ENCODE results near the gene LSM4. TPM values are rescaled to one million over a fixed set of nuclear protein-coding genes. Genes with fewer than 3 reads are reported as not detected.

The LSM4 gene
- total RNA-seq, 1 donor from 2014 or later = 196 TPM

DNA sequence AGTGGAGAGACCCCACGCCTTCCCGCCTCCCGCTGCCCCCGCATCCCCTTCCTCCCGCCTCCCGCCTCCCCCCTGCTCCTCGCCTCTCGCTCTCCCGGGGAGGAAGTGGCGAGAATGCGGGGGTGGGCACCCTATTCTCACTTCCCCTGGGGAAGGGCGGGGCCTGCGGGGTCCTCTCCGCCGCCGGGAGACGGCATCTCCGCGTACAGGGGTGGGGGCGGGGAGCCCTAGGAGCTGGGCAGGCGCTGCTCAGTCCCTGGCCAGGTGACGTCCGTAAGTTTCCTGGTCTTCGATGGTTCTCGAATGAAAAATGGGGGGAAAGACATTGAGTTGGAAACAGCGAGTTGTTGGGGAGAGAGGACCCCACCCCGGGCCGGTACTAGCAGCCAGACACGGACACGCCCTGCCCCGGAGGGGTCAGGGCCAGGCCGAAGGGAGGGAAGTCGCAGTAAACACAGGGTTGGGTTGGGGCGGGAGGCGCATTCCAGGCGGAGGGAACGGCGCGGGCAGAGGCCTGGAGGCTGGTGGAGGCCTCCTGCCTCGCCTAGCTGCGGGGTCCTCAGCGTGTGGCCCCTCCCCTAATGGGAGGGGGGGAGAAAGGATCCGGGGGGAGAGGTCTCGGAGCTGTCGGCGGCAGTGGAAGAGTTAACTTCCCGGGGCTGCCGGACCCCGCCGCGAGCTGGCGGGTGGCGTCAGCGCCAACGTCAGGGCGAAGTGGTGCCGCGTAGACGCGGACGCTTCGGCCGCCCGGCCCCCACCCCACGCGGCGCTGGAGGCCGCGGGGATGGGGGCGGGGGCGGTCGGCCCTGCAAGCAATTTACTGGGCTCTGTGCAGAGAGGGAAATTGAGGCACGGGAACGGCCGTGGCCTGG, 31.1 kb downstream of the LSM4 start:
- no peaks in the 10 kb centered on the region for H3K9me3 Mint-ChIP-seq
- peak overlapping the region; percentile 98 for H3K27ac Mint-ChIP-seq
- TF ChIP-seq, protein P1, sequence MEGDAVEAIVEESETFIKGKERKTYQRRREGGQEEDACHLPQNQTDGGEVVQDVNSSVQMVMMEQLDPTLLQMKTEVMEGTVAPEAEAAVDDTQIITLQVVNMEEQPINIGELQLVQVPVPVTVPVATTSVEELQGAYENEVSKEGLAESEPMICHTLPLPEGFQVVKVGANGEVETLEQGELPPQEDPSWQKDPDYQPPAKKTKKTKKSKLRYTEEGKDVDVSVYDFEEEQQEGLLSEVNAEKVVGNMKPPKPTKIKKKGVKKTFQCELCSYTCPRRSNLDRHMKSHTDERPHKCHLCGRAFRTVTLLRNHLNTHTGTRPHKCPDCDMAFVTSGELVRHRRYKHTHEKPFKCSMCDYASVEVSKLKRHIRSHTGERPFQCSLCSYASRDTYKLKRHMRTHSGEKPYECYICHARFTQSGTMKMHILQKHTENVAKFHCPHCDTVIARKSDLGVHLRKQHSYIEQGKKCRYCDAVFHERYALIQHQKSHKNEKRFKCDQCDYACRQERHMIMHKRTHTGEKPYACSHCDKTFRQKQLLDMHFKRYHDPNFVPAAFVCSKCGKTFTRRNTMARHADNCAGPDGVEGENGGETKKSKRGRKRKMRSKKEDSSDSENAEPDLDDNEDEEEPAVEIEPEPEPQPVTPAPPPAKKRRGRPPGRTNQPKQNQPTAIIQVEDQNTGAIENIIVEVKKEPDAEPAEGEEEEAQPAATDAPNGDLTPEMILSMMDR (conservative IDR thresholded peaks at IDR 0.05) = no peak
- no peak for DNase-seq (ENCODE audit: extremely low spot score, unreplicated experiment)
- H3K27me3 Mint-ChIP-seq = no peaks in the 10 kb centered on the region
- no peaks in the 10 kb centered on the region for H3K36me3 Mint-ChIP-seq
- peaks cover 25% of the 10 kb centered on the region for H3K4me1 Mint-ChIP-seq (ENCODE audit: unreplicated experiment)
- H3K4me3 Mint-ChIP-seq = peak overlapping the region; percentile 92

DNA sequence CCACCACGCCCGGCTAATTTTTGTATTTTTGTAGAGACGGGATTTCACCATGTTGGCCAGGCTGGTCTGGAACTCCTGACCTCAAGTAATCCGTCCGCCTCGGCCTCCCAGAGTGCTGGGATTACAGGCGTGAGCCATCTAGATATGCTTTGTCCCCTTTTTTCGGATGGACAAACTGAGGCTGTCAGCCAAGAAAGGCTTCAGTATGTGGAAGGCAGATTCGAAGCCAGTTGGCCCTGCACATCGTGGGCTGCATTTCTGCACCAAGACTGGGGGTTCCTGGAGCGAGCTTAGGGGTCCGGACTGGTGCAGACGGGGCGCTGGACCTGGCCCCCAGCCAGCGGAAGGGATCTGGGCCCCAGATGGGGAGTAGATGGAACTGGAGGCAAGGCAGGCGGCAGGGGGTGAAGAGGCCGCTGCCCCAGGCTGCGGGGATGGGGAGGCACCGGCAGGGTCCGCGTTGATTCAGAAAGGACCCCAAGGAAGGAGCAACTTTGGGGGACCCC, 31.8 kb downstream of the LSM4 start:
- Mint-ChIP-seq H3K9me3 (no peaks in the 10 kb centered on the region), H3K4me1 (ENCODE audit: unreplicated experiment) (peaks cover 31% of the 10 kb centered on the region), H3K27me3 (no peaks in the 10 kb centered on the region), H3K4me3 (peak overlapping the region; percentile 61), H3K36me3 (no peaks in the 10 kb centered on the region), H3K27ac (peak overlapping the region; percentile 98)
- TF ChIP-seq, protein P1 (conservative IDR thresholded peaks at IDR 0.05) = no peak
- no peak for DNase-seq (ENCODE audit: extremely low spot score, unreplicated experiment)

DNA sequence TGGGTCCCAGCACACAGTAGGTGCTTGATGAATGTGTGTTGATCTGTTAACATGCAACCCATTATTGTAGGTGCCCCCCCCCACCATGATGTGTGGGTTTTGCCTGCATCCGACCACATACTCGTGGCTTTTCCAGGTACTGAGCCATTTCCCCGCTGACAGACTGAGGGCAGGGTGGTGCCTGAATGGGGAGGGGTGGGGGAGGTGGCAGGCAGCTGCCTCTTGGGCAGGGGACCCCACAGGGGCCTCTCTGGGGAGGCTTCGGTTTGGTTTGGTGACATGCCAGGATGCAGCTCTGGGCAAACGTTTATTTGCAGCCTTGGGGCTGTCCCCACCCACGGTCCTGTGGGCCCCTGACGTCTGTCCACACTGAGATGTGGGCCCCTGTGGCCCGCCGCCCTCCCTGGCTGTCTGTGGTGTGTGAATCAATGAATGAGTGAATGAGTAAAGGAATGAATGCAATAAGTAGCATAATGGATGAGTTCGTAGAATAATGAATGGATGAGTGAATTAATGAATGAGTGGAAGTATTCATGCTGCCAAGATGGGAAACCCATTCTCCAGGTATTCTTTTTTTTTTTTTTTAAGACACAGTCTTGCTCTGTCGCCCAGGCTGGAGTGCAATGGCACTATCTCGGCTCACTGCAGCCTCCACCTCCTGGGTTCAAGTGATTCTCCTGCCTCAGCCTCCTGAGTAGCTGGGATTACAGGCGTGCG, 32.4 kb downstream of the LSM4 start:
- Mint-ChIP-seq H3K27ac (peak overlapping the region; percentile 98), H3K4me3 (peak overlapping the region; percentile 76), H3K36me3 (no peaks in the 10 kb centered on the region), H3K4me1 (ENCODE audit: unreplicated experiment) (peaks cover 34% of the 10 kb centered on the region), H3K27me3 (no peaks in the 10 kb centered on the region), H3K9me3 (no peaks in the 10 kb centered on the region)
- TF ChIP-seq, protein P1 (conservative IDR thresholded peaks at IDR 0.05) = no peak
- DNase-seq (ENCODE audit: extremely low spot score, unreplicated experiment) = no peak

DNA sequence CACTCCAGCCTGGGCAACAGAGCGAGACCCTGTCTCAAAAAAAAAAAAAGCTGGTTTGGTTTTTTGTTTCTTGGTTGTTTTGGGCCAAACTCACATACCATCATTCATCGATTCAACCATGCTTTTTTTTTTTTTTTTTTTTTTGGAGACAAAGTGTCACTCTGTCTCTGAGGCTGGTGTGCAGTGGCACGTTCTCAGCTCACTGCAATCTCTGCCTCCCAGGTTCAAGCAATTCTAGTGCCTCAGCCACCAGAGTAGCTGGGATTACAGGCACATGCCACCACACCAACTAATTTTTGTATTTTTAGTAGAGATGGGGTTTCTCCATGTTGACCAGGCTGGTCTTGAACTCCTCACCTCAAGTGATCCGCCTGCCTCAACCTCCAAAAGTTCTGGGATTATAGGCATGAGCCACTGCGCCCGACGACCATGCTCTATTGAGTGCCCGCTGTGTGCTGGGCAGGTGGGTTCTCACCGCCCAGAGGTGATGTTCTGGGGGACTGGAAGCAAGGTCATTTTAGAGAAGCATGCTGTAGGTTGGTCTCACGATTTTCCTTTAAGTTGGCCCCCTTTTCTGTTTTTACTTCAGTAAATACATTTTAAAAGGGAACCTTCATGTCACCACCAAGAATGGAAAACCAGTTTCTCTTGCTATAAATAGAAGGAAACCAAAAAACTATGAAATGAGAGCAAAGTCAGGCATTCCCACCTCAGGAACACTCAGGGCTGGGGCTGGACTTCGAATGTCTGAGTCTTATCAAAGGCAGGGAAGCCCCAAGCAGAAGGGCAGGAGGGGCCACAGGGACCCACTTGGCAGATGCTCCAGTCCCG, 33.2 kb downstream of the LSM4 start:
- H3K4me1 Mint-ChIP-seq (ENCODE audit: unreplicated experiment) = peaks cover 42% of the 10 kb centered on the region
- TF ChIP-seq, protein P1 (conservative IDR thresholded peaks at IDR 0.05) = no peak
- no peaks in the 10 kb centered on the region for H3K36me3 Mint-ChIP-seq
- peak overlapping the region; percentile 76 for H3K4me3 Mint-ChIP-seq
- H3K9me3 Mint-ChIP-seq = no peaks in the 10 kb centered on the region
- no peaks in the 10 kb centered on the region for H3K27me3 Mint-ChIP-seq
- no peak for DNase-seq (ENCODE audit: extremely low spot score, unreplicated experiment)
- peak overlapping the region; percentile 84 for H3K27ac Mint-ChIP-seq
